NB4 (cell line): ENCODE results near the gene CLDN6.

Experiments
- DNase-seq: peaks from one replicate; pipeline ENCODE4 v3.0.0; 2010; ENCODE audit warnings: low read depth
- H3K4me3 ChIP-seq: one replicate; pipeline ENCODE4 v1.5.1; 2011; ENCODE audit warnings: mild to moderate bottlenecking, low read depth, low read length, moderate library complexity
- CTCF ChIP-seq: IDR thresholded peaks from one replicate; pipeline ENCODE4 v1.5.1; 2012; ENCODE audit warnings: low read depth, low read length
- MAX ChIP-seq: IDR thresholded peaks from 2 replicates; pipeline ENCODE4 v1.6.1; 2011; ENCODE audit warnings: low read depth, low read length
- MYC ChIP-seq: IDR thresholded peaks from 2 replicates; pipeline ENCODE4 v1.6.1; 2011; ENCODE audit warnings: low read depth, low read length
- POLR2A ChIP-seq: IDR thresholded peaks from 2 replicates; pipeline ENCODE4 v1.6.1; 2011; ENCODE audit warnings: mild to moderate bottlenecking; ENCODE audit not compliant: insufficient read length; ENCODE audit errors: extremely low read depth

CLDN6 gene

GRCh38 chr16:2977440-2977839 is 40.5 kb downstream of the CLDN6 start:
- no peak for DNase-seq
- no peak overlapping the region for H3K4me3 ChIP-seq
- TF ChIP-seq MAX, result no peak

- H3K4me3 ChIP-seq, result no peak overlapping the region
- TF ChIP-seq MAX, result no peak
- TF ChIP-seq MYC, result no peak
- TF ChIP-seq POLR2A, result no peak
- no peak for TF ChIP-seq CTCF
- no peak for DNase-seq
Measured at GRCh38 chr16:2976673-2977072, 41.3 kb downstream of the CLDN6 start.

GRCh38 chr16:2976201-2976600 is 41.8 kb downstream of the CLDN6 start:
- DNase-seq, result no peak
- H3K4me3 ChIP-seq, result no peak overlapping the region

GRCh38 chr16:2975161-2975795 is 42.7 kb downstream of the CLDN6 start:
- DNase-seq, result no peak
- H3K4me3 ChIP-seq, result no peak overlapping the region
- TF ChIP-seq CTCF (no peak), MAX (no peak), MYC (no peak), POLR2A (no peak)

More at GRCh38 chr16:2976201-2976600, 41.8 kb downstream of the CLDN6 start:
- TF ChIP-seq CTCF (no peak), MAX (no peak), MYC (no peak), POLR2A (no peak)

GRCh38 chr16:2974319-2975056 is 43.5 kb downstream of the CLDN6 start:
- TF ChIP-seq MAX (no peak), POLR2A (no peak), MYC (no peak), CTCF (no peak)
- no peak for DNase-seq
- H3K4me3 ChIP-seq, result no peak overlapping the region

GRCh38 chr16:2973605-2974318 is 44.2 kb downstream of the CLDN6 start:
- DNase-seq, result no peak
- no peak for TF ChIP-seq POLR2A
- no peak for TF ChIP-seq MAX
- no peak for TF ChIP-seq CTCF
- TF ChIP-seq MYC, result no peak
- no peak overlapping the region for H3K4me3 ChIP-seq
